Fibroblast of pulmonary artery (primary cell): ENCODE data around the gene PHLDA3.
A peak's percentile ranks its signal among the peaks of the same experiment; 100 is the strongest.
"Not testable (repeated sequence)": the region's sequence is repeated elsewhere in the genome, so short reads cannot be mapped to it uniquely, and the experiment has no call there.

ENCODE experiments used
- DNase-seq: peaks from one replicate; pipeline ENCODE4 v3.0.0-alpha.2; 2010; ENCODE audit warnings: low read depth
- H3K4me3 ChIP-seq: replicated peaks from 2 replicates; pipeline ENCODE4 v1.5.1; 2011; ENCODE audit warnings: low read depth, mild to moderate bottlenecking, control low read depth, low read length, moderate library complexity
- CTCF ChIP-seq: IDR thresholded peaks from 2 replicates; pipeline ENCODE4 v1.5.1; 2011; ENCODE audit warnings: mild to moderate bottlenecking, control low read depth, low read length, inconsistent platforms; ENCODE audit errors: missing control alignments

The PHLDA3 gene

GRCh38 chr1:201493757-201494617 lies 25.0 kb upstream of the PHLDA3 start:
- H3K4me3 ChIP-seq: no peak overlapping the region
- DNase-seq: peak; percentile 81
- TF ChIP-seq CTCF: no peak

- not testable (repeated sequence) for DNase-seq, H3K4me3 ChIP-seq
Measured at GRCh38 chr1:201493026-201493656, 24.2 kb upstream of the PHLDA3 start.

- DNase-seq: no peak
- no peak for TF ChIP-seq CTCF
- no peak overlapping the region for H3K4me3 ChIP-seq
Measured at GRCh38 chr1:201491896-201492511, 23.0 kb upstream of the PHLDA3 start.

GRCh38 chr1:201490708-201491131 lies 21.7 kb upstream of the PHLDA3 start:
- DNase-seq: peak; percentile 55
- no peak for TF ChIP-seq CTCF
- H3K4me3 ChIP-seq: no peak overlapping the region

GRCh38 chr1:201489643-201490261 lies 20.8 kb upstream of the PHLDA3 start:
- no peak overlapping the region for H3K4me3 ChIP-seq
- DNase-seq: peak; percentile 45
- no peak for TF ChIP-seq CTCF

- H3K4me3 ChIP-seq: no peak overlapping the region
- no peak for TF ChIP-seq CTCF
- peak; percentile 95 for DNase-seq
Measured at GRCh38 chr1:201488830-201489589, 20.0 kb upstream of the PHLDA3 start.
